Smooth muscle cell (in vitro differentiated cells): ENCODE measurements around the gene TSR1. TPM values are rescaled to one million over a fixed set of nuclear protein-coding genes. Genes with fewer than 3 reads are reported as not detected.

Source experiments
- DNase-seq: peaks from one replicate; lab custom pipeline; 2025; ENCODE audit not compliant: unreplicated experiment; lab: John Stamatoyannopoulos, UW
- H2AFZ ChIP-seq: fragments of 200-600 bp; sonication (generic); 2 replicates; pipeline ENCODE4 v1.6.0; 2016; ENCODE audit warnings: antibody characterized with exemption, low read depth, mild to moderate bottlenecking
- H3F3A ChIP-seq: fragments of 200-600 bp; sonication (generic); 2 replicates; pipeline ENCODE4 v1.6.0; 2017; ENCODE audit warnings: antibody characterized with exemption, low read depth
- H3K27ac ChIP-seq: fragments of 200-600 bp; sonication (generic); 2 replicates; pipeline ENCODE4 v1.5.1; 2016; ENCODE audit warnings: low read depth, mild to moderate bottlenecking
- H3K27me3 ChIP-seq: fragments of 200-600 bp; sonication (generic); 2 replicates; pipeline ENCODE4 v1.6.1; 2016; ENCODE audit warnings: low read depth, mild to moderate bottlenecking
- H3K36me3 ChIP-seq: fragments of 200-600 bp; sonication (generic); 2 replicates; pipeline ENCODE4 v1.5.1; 2016; ENCODE audit warnings: low read depth
- H3K4me1 ChIP-seq: fragments of 200-600 bp; sonication (generic); 2 replicates; pipeline ENCODE4 v1.5.1; 2016; ENCODE audit warnings: low read depth
- H3K4me2 ChIP-seq: fragments of 200-600 bp; sonication (generic); 2 replicates; pipeline ENCODE4 v1.6.0; 2016; ENCODE audit warnings: mild to moderate bottlenecking
- H3K4me3 ChIP-seq: fragments of 200-600 bp; sonication (generic); 2 replicates; pipeline ENCODE4 v1.5.1; 2016; ENCODE audit warnings: mild to moderate bottlenecking
- H3K79me2 ChIP-seq: fragments of 200-600 bp; sonication (generic); 2 replicates; pipeline ENCODE4 v1.6.0; 2016; ENCODE audit warnings: low read depth, mild to moderate bottlenecking
- H3K9ac ChIP-seq: fragments of 200-600 bp; sonication (generic); 2 replicates; pipeline ENCODE4 v1.6.0; 2016; ENCODE audit warnings: low read depth
- H3K9me3 ChIP-seq: fragments of 200-600 bp; sonication (generic); replicated peaks from 2 replicates; pipeline ENCODE4 v1.5.1; 2016; ENCODE audit warnings: low read depth
- H4K20me1 ChIP-seq: fragments of 200-600 bp; sonication (generic); 2 replicates; pipeline ENCODE4 v1.6.0; 2016; ENCODE audit warnings: low read depth
- CTCF ChIP-seq: fragments of 200-600 bp; sonication (generic); IDR thresholded peaks from 2 replicates; pipeline ENCODE4 v1.5.1; 2017; ENCODE audit warnings: borderline replicate concordance, mild to moderate bottlenecking, antibody characterized with exemption; ENCODE audit not compliant: insufficient read depth, poor library complexity, severe bottlenecking
- WGBS: methylation state at CpG from one replicate; pipeline ENCODE4 v1.1.7; 2016; ENCODE audit warnings: low lambda C conversion rate; 5-methylcytosine and 5-hydroxymethylcytosine counted together
- polyA plus RNA-seq: library from polyadenylated mRNA; unstranded; fragments of >200 nt; fragmentation: Nextera tagmentation; extraction: Ambion mirVana; gene quantifications from 2 replicates; pipeline ENCODE4 v1.2.1, GENCODE V29; 2016
- total RNA-seq: library from RNA; depleted of rRNA; stranded (reverse); fragments of >200 nt; gene quantifications from 2 replicates; pipeline ENCODE4 v1.2.3, GENCODE V29; 2014

The TSR1 gene
- total and polyA plus RNA-seq, 2 experiments from 2014 or later = 17.6 to 39.5 TPM

GRCh38 chr17:2375406-2375805 is 39.1 kb upstream of the TSR1 start:
- Histone ChIP-seq H3K4me1 (no peaks in the 10 kb centered on the region), H3K79me2 (no peaks in the 10 kb centered on the region), H3K9ac (no peak overlapping the region), H3F3A (no peaks in the 10 kb centered on the region), H3K9me3 (no peaks in the 10 kb centered on the region), H2AFZ (no peak overlapping the region), H4K20me1 (no peaks in the 10 kb centered on the region), H3K4me2 (no peak overlapping the region), H3K27ac (no peak overlapping the region), H3K36me3 (no peaks in the 10 kb centered on the region), H3K4me3 (no peak overlapping the region), H3K27me3 (no peaks in the 10 kb centered on the region)
- no peak for TF ChIP-seq CTCF
- 89% methylated on average over 19 of the region's 19 CpGs for WGBS
- DNase-seq = no peak

GRCh38 chr17:2374549-2375285 is 38.5 kb upstream of the TSR1 start:
- no peaks in the 10 kb centered on the region for H3F3A ChIP-seq
- DNase-seq = no peak
- H3K4me2 ChIP-seq = no peak overlapping the region

GRCh38 chr17:2373179-2373578 is 36.9 kb upstream of the TSR1 start:
- Histone ChIP-seq H3K27me3 (no peaks in the 10 kb centered on the region), H2AFZ (no peak overlapping the region), H3K36me3 (no peaks in the 10 kb centered on the region), H3K4me1 (no peaks in the 10 kb centered on the region), H3K9ac (no peak overlapping the region), H3F3A (no peaks in the 10 kb centered on the region), H4K20me1 (no peaks in the 10 kb centered on the region), H3K9me3 (no peaks in the 10 kb centered on the region), H3K4me3 (no peak overlapping the region), H3K79me2 (no peaks in the 10 kb centered on the region), H3K4me2 (no peak overlapping the region), H3K27ac (no peak overlapping the region)
- WGBS = 97% methylated on average over 13 of the region's 18 CpGs
- TF ChIP-seq CTCF = no peak
- DNase-seq = no peak

More at GRCh38 chr17:2374549-2375285, 38.5 kb upstream of the TSR1 start:
- no peak overlapping the region for H3K27ac ChIP-seq
- TF ChIP-seq CTCF = no peak
- H3K27me3 ChIP-seq = no peaks in the 10 kb centered on the region
- no peaks in the 10 kb centered on the region for H3K4me1 ChIP-seq
- H3K36me3 ChIP-seq = no peaks in the 10 kb centered on the region
- WGBS = 79% methylated on average over 11 of the region's 11 CpGs
- H3K9me3 ChIP-seq = no peaks in the 10 kb centered on the region
- H3K9ac ChIP-seq = no peak overlapping the region
- no peaks in the 10 kb centered on the region for H3K79me2 ChIP-seq
- no peaks in the 10 kb centered on the region for H4K20me1 ChIP-seq
- no peak overlapping the region for H3K4me3 ChIP-seq
- H2AFZ ChIP-seq = no peak overlapping the region

- Histone ChIP-seq H3K36me3 (no peaks in the 10 kb centered on the region), H4K20me1 (no peaks in the 10 kb centered on the region), H3K4me3 (no peak overlapping the region), H3K4me1 (no peaks in the 10 kb centered on the region), H3K27ac (no peak overlapping the region), H3K4me2 (no peak overlapping the region), H3F3A (no peaks in the 10 kb centered on the region), H3K9ac (no peak overlapping the region), H3K9me3 (no peaks in the 10 kb centered on the region), H2AFZ (no peak overlapping the region), H3K27me3 (no peaks in the 10 kb centered on the region), H3K79me2 (no peaks in the 10 kb centered on the region)
- no peak for DNase-seq
- TF ChIP-seq CTCF = no peak
- WGBS = 94% methylated on average over 16 of the region's 16 CpGs
Measured at GRCh38 chr17:2372681-2373080, 36.4 kb upstream of the TSR1 start.
